OCI-LY7 (cell line): Measurements from ENCODE around the gene GLIPR2. TPM values are rescaled to one million over a fixed set of nuclear protein-coding genes. Genes with fewer than 3 reads are reported as not detected.

Experiments used
- BruUV-seq: library from RNA; stranded (reverse); fragments of 400-500 nt; replicated peaks from 2 replicates; lab custom pipeline; 2021; lab: Mats Ljungman, UMichigan
- CTCF ChIA-PET: fragments of 300-600 bp; sonication (Branson Sonifier 250); formaldehyde crosslinking; loops from one replicate; lab custom pipeline; 2022; ENCODE audit warnings: antibody characterized with exemption; ENCODE audit not compliant: unreplicated experiment; lab: Charles Lee
- POLR2A ChIA-PET: fragments of 300-600 bp; sonication (Branson Sonifier 250); formaldehyde crosslinking; loops from one replicate; lab custom pipeline; 2022; ENCODE audit warnings: antibody characterized with exemption; lab: Charles Lee
- DNase-seq: peaks from one replicate; pipeline ENCODE4 v3.0.0-alpha.2; 2015; ENCODE audit warnings: low spot score
- H2AFZ ChIP-seq: fragments of 200-600 bp; sonication (generic), shearing (Covaris generic); 2 replicates; pipeline ENCODE4 v1.6.1; 2014; ENCODE audit warnings: mild to moderate bottlenecking, antibody characterized with exemption, low read length, moderate library complexity
- H3K27ac ChIP-seq: fragments of 200-600 bp; sonication (generic); 2 replicates; pipeline ENCODE4 v1.5.1; 2014; ENCODE audit warnings: mixed run types, low read depth, mild to moderate bottlenecking, moderate library complexity, low read length, inconsistent platforms; ENCODE audit not compliant: poor library complexity, severe bottlenecking
- H3K36me3 ChIP-seq: fragments of 200-600 bp; sonication (generic); 2 replicates; pipeline ENCODE4 v1.6.1; 2014; ENCODE audit warnings: mild to moderate bottlenecking, antibody characterized with exemption, low read length, moderate library complexity, mixed read lengths; ENCODE audit not compliant: insufficient read depth
- H3K4me1 ChIP-seq: fragments of 200-600 bp; sonication (generic); 2 replicates; pipeline ENCODE4 v1.5.1; 2014; ENCODE audit warnings: mild to moderate bottlenecking, low read length; ENCODE audit not compliant: insufficient read depth, poor library complexity, severe bottlenecking
- H3K4me2 ChIP-seq: fragments of 200-600 bp; sonication (generic); 2 replicates; pipeline ENCODE4 v1.6.1; 2014; ENCODE audit warnings: mild to moderate bottlenecking, low read length
- H3K4me3 ChIP-seq: fragments of 200-600 bp; sonication (generic); 2 replicates; pipeline ENCODE4 v1.5.1; 2014; ENCODE audit warnings: mild to moderate bottlenecking, low read depth, low read length; ENCODE audit not compliant: poor library complexity, severe bottlenecking
- H3K79me2 ChIP-seq: fragments of 200-600 bp; sonication (generic); 2 replicates; pipeline ENCODE4 v1.6.1; 2016; ENCODE audit warnings: low read depth, mild to moderate bottlenecking, low read length, moderate library complexity, mixed read lengths; ENCODE audit not compliant: insufficient read depth
- H3K9me2 ChIP-seq: fragments of 200-600 bp; sonication (generic); 2 replicates; pipeline ENCODE4 v1.6.1; 2016; ENCODE audit warnings: mild to moderate bottlenecking, low read length, mixed read lengths; ENCODE audit not compliant: insufficient read depth
- H3K9me3 ChIP-seq: fragments of 200-600 bp; sonication (generic); 2 replicates; pipeline ENCODE4 v1.6.1; 2014; ENCODE audit warnings: mild to moderate bottlenecking, mixed run types, low read length, mixed read lengths
- H4K20me1 ChIP-seq: fragments of 200-600 bp; sonication (generic); 2 replicates; pipeline ENCODE4 v1.6.1; 2014; ENCODE audit warnings: mild to moderate bottlenecking, antibody characterized with exemption, low read length, moderate library complexity, mixed read lengths; ENCODE audit not compliant: insufficient read depth
- CTCF ChIP-seq: fragments of 200-600 bp; sonication (generic); conservative IDR thresholded peaks from 2 replicates; pipeline ENCODE4 v1.5.1; 2014; ENCODE audit warnings: mild to moderate bottlenecking, antibody characterized with exemption, low read length, moderate library complexity, mixed read lengths
- EZH2phosphoT487 ChIP-seq: fragments of 200-600 bp; sonication (generic); IDR thresholded peaks from 2 replicates; pipeline ENCODE4 v1.6.1; 2018; ENCODE audit warnings: low read depth, borderline replicate concordance, mild to moderate bottlenecking, mixed run types, antibody characterized with exemption, low read length, moderate library complexity, mixed read lengths
- intact Hi-C: fragments of 100-400 bp; cut with micrococcal nuclease; formaldehyde crosslinking; loops from one replicate; pipeline ENCODE4 v1.10.0; 2022; ENCODE audit not compliant: unreplicated experiment
- total RNA-seq, 2 experiments: library from RNA; depleted of rRNA in 1 of 2; stranded (reverse); fragments of >200 nt in 1 of 2; shearing (Covaris generic) in 1 of 2; gene quantifications; 2 replicates each; pipeline ENCODE4 v1.2.3, GENCODE V29; 2014 to 2022

Gene GLIPR2
- total RNA-seq, 2 experiments from 2014 or later, result not detected

DNA sequence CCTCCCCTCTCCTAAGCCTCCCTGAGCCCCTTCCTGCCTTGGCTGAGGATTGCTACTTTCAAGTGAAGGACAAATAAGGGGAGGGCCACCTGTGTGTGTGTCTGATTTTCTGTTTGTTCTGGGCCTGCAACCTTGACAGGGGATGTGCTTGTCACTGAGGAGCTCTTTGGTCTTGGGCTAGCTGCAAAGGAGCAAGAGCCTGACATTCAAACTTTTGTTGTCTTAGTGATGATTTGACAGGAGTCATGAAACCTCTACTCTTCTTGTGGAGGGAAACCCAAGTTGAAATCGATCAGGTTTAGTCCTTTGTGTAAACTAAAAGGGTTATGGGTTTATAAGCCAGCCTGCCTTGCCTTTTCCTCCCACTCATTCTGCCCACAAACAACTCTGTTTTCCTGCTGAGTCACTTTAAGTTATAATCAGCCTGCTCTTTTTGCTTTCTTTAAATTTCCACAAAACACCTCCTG lies 71.0 kb downstream of the GLIPR2 start:
- Histone ChIP-seq H2AFZ (no peak overlapping the region), H3K4me3 (no peak overlapping the region), H3K27ac (no peak overlapping the region), H4K20me1 (peaks cover 6% of the 10 kb centered on the region; the same call in 1 of the 2 replicates), H3K4me1 (no peaks in the 10 kb centered on the region), H3K4me2 (no peak overlapping the region), H3K36me3 (peaks cover 99% of the 10 kb centered on the region), H3K79me2 (peaks cover 14% of the 10 kb centered on the region; the same call in 1 of the 2 replicates), H3K9me3 (no peaks in the 10 kb centered on the region), H3K9me2 (no peaks in the 10 kb centered on the region)
- ChIA-PET CTCF (no interaction called here), POLR2A (interaction anchor here (0.6 to 3.5 kb wide), 3 partner anchors 16 to 508 kb away, joined by 3 to 17 read pairs (median 4); partner anchors contain the start of gene CLTA)
- DNase-seq, result no peak
- no TSS peak for BruUV-seq
- intact Hi-C loops, result no loop called here
- no peak for TF ChIP-seq CTCF
- no peak for TF ChIP-seq EZH2phosphoT487

DNA sequence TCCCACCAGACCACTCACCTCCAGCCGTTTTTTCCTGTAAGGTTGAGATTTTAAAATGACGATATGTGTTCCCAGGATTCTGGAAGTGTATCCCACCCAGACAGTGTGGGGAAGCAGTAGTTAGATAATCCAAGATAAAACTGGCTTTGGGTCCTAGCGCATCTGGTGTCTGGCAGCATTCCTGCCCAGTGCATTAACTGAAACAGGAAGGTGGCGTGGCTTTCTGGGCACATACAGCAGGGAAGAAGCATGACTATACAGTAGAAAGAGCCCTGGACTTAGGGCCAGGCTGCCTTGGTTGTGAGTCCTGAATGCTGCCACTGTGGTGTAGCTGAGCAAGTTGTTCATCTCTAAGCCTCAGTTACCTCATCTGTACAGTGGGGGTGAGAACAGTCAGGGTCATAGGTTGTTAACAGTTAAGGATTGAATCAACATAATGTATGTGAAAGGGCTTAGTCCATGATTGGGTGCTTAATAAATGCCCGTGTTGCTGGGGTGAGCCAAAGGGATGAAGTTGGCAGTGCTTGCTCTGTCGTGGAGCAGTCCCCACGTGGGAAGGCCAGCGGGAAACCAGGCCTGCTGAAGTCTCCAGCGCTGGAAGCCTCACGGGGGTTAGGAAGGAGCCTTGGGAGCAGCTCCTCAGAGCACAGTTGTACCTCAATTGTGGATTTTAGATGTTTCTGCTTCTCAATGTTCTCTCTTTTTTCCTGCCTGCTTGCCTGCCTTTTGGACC lies 72.2 kb downstream of the GLIPR2 start:
- Histone ChIP-seq H3K79me2 (peaks cover 14% of the 10 kb centered on the region; the same call in 1 of the 2 replicates), H2AFZ (no peak overlapping the region), H3K4me2 (no peak overlapping the region), H3K4me1 (no peaks in the 10 kb centered on the region), H3K27ac (no peak overlapping the region), H3K36me3 (peaks cover 99% of the 10 kb centered on the region), H3K9me3 (no peaks in the 10 kb centered on the region), H4K20me1 (peaks cover 6% of the 10 kb centered on the region; the same call in 1 of the 2 replicates), H3K9me2 (no peaks in the 10 kb centered on the region), H3K4me3 (no peak overlapping the region)
- ChIA-PET POLR2A (interaction anchor here (0.6 kb wide), 1 partner anchor 507 kb away, joined by 3 read pairs; no protein-coding TSS in a partner anchor), CTCF (no interaction called here)
- intact Hi-C loops, result no loop called here
- DNase-seq, result no peak
- BruUV-seq, result no TSS peak
- no peak for TF ChIP-seq EZH2phosphoT487
- no peak for TF ChIP-seq CTCF

DNA sequence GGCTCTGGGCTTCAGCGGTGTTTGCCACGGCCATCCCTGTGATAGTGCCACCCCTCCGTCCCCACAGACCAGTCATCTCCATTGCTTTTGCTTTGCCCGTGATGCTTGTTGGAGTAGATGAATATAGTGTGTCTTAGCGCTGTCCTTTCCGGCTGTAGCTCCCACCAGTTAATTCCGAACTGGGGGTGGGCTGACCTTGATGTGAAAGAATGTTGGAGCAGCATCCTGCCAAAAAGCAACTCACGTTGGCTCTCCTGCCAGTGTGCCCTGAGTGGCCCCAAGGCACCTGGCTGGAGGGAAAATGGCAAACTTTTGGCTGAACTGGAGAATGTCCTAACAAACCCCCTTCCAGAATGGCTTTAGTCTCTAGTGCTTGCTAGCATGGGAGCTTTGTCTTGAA lies 74.2 kb downstream of the GLIPR2 start:
- H4K20me1 ChIP-seq, result peaks cover 6% of the 10 kb centered on the region; the same call in 1 of the 2 replicates
- peaks cover 14% of the 10 kb centered on the region; the same call in 1 of the 2 replicates for H3K79me2 ChIP-seq
- intact Hi-C loops, result no loop called here
- H3K4me1 ChIP-seq, result no peaks in the 10 kb centered on the region
- BruUV-seq, result no TSS peak
- TF ChIP-seq CTCF, result no peak
- TF ChIP-seq EZH2phosphoT487, result no peak
- H3K9me2 ChIP-seq, result no peaks in the 10 kb centered on the region
- no peak overlapping the region for H2AFZ ChIP-seq
- no peak for DNase-seq
- POLR2A ChIA-PET, result interaction anchor here (0.6 kb wide), 1 partner anchor 18 kb away, joined by 3 read pairs; no protein-coding TSS in a partner anchor
- H3K36me3 ChIP-seq, result peaks cover 100% of the 10 kb centered on the region
- CTCF ChIA-PET, result no interaction called here
- H3K27ac ChIP-seq, result no peak overlapping the region
- no peak overlapping the region for H3K4me2 ChIP-seq
- no peak overlapping the region for H3K4me3 ChIP-seq
- H3K9me3 ChIP-seq, result no peaks in the 10 kb centered on the region
